GM10266 (cell line): ENCODE results near the gene GRB7.
"Not testable (repeated sequence)": the region's sequence is repeated elsewhere in the genome, so short reads cannot be mapped to it uniquely, and the experiment has no call there.

Experiments used
- DNase-seq: peaks from one replicate; pipeline ENCODE4 v3.0.0; 2012; ENCODE audit errors: extremely low spot score
- CTCF ChIP-seq: IDR thresholded peaks from 2 replicates; pipeline ENCODE4 v1.5.1; 2012; ENCODE audit warnings: mild to moderate bottlenecking, low read depth; ENCODE audit not compliant: control insufficient read depth, insufficient read depth; ENCODE audit errors: missing control alignments

GRB7 gene

GRCh38 chr17:39763051-39763820 is 25.5 kb downstream of the GRB7 start:
- no peak for TF ChIP-seq CTCF
- DNase-seq, result no peak

- not testable (repeated sequence) for DNase-seq
Measured at GRCh38 chr17:39764171-39764570, 26.4 kb downstream of the GRB7 start.

- DNase-seq, result no peak
- TF ChIP-seq CTCF, result no peak
Measured at GRCh38 chr17:39765175-39765574, 27.4 kb downstream of the GRB7 start.

- TF ChIP-seq CTCF, result no peak
- DNase-seq, result no peak
Measured at GRCh38 chr17:39765766-39766165, 28.0 kb downstream of the GRB7 start.

- TF ChIP-seq CTCF, result no peak
- no peak for DNase-seq
Measured at GRCh38 chr17:39767147-39767546, 29.4 kb downstream of the GRB7 start.

GRCh38 chr17:39769974-39770587 is 32.3 kb downstream of the GRB7 start:
- DNase-seq, result no peak
- no peak for TF ChIP-seq CTCF

GRCh38 chr17:39772415-39772814 is 34.7 kb downstream of the GRB7 start:
- no peak for TF ChIP-seq CTCF
- DNase-seq, result no peak
